ENCODE measurements around the gene SLAMF7.
A peak's percentile ranks its signal among the peaks of the same experiment; 100 is the strongest.
"Not testable (repeated sequence)": the region's sequence is repeated elsewhere in the genome, so short reads cannot be mapped to it uniquely, and the experiment has no call there.

SLAMF7 gene

DNA sequence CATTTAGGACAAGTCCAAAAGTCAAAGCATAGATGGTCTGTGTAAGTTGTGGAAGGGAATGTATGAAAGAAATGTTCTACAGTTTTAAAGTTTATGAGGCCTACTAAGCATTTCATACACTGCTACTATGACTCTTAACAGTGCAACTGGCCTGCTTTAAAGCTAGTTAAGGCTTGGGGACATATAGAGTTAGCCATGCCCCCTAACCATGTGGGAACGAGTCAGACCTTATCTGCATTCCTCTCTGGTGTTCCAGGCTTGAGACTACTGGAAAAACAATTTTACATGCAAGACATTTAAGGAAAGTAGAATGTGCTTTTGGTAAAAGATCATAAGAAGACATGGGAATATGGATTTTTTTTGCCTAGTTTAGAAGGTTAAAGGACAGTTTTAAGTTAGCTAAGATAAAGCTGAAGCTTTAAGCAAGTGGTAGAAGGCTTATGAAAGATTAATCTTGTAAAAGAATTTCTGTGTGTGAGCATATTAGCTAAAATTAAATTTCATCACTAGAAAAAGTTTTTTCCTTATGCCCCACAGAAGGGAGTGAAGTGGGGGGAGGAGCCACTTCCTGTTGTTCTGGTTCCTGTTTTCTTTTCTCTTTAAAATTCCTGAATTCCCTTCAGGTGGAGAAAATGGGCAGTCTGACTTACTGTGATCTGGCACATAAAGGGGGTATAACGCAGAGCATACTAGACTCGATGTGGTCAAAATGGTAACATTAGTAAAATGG is 18.5 kb upstream of the SLAMF7 start:
- DNase-seq (ENCODE audit: low read depth), result no peak

DNA sequence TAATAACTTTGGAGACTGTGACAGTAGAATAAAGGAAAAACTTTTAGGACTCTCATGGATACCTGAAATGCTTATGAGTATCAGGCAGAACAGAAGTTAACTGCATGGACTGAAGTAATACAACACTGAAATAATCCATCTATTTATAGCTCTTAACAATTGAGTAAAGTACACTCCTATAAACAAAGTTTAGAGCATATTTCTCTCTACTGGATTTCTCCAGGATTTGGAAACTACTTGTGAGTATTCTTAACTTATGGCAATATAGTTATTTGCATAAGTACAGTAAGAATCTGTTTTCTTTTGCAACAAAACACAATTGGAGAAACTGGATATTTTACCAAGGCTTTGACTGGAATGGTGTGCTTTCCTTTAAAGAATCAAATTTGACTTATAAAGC is 17.6 kb upstream of the SLAMF7 start:
- no peak for DNase-seq (ENCODE audit: low read depth)

DNA sequence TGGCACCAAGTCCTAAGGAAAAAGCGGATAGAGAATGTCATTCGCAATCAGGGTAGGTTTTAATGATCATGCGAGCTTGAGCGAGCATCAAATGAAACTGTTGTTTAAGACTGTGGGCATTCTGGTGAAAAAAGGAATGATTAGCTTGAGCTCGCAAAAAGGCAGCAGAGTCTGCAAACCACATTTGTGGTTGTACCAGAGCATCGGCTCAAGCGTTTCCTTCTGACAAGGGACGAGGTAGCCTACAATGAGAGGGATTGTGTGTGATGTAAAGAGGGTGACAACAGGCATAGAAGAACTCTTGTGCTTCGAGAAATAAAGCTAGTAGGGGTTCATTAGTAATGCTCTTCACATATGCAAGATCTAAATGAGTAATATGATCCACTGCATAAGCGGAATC is 16.3 kb upstream of the SLAMF7 start:
- no peak for DNase-seq (ENCODE audit: low read depth)

DNA sequence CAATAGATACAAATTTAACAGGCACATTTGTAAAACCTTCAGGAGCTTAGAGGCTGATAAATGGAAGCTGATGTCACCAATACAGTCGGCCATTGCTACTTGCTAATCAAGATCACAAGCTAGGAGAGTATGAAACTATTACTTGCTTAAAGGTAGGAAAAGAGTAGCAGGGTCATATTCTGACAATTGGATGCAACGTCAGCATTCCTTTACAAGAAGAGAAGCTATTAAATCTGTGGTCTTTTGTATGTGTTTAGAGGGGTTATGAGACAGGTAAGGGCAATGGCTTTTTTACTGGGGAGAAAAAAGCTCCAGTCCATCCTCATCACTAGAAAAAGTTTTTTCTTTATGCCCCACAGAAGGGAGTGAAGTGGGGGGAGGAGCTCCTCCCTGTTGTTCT is 15.7 kb upstream of the SLAMF7 start:
- DNase-seq (ENCODE audit: low read depth), result no peak

DNA sequence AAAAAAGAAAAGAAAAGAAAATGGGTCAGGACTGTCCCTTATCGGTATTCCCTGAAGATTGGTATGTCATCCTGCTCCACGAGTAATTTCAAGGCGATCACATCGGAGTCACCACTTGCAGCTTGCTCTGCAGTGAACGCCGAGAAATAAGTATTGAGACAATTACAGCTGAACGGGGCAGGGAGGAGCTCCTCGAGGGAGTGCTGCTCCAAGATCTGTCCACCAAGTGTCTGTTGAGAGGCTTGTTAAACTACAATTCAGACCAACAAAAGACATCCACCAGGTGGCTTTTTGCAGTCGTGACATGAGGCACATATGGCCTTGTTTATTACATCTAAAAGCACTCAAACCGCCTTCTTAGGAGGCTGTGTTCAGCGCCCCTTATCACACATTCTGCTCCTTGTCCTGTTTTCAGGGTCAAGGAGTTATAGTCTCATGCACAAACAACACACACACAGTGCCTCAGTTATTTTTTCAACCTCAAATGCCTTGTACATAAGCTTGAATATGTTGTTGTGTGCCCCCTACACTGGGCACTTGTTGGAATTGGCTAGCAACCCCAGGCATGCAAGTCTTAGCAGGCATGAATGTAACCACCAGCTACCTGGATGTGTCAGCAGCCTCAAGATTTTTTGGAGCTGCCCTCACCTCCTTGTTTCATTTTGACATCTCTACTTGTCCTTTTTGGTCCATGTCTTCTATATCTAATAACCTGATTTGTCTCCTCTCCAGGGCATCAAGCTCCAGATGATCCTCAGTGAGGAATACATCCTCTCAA is 14.4 kb upstream of the SLAMF7 start:
- DNase-seq (ENCODE audit: low read depth), result no peak

DNA sequence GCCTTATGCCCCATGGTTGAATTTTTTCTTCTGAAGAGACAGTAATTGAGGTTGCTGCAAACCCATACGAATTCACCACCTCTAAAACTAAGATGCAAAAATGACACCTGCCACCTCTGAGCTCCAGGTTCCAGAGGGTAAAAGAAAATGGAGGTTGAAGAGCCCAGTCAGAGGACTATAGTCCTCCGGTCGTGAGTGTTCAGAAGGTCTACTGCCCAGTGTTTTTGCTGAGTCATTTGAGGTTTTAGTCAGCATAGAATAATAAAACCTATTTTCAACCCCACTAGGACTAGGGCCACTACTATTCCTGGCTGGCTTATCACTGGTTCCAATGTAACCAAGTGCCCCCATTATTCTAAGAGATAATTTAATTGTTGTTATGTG is 12.9 kb upstream of the SLAMF7 start:
- no peak for DNase-seq (ENCODE audit: low read depth)

DNA sequence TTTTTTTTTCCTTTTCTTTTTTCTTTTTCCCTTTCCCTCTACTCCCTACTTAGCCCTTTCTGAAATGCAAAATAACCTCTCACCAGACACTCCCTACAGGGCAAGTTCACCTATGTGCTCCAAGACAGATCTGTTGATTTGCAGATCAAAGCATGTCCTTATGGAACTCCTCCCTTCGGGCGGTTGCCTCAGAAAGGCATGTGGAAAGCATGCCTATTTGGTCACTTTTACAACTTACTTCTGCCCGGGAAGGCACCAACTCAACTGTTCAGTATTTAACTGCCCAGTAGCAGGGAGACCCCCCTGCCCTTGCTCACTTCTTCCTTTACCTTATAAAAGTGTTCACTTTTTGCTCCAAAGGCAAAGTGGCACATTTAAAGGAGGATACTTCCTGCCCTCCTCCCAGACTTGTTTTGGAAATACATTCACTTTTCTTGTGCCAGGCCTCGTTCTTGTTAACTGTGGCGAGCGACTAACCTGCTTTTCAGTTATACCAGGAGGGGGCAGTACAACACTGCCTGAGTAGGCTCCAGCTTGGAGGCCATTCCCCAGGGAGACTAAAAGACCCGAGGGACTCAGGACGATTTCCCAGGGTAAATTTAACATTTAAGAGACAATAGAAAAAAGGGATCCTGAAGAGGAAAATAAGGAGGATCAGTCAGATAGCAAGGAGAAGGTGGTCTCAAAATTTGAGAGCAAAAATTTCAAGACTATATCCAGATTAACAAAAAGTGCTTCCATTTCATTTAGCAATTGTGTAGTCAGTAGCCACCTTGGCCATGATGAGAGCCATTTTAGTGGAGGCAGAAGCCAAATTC is 12.3 kb upstream of the SLAMF7 start:
- peak; percentile 55 for DNase-seq (ENCODE audit: low read depth)

DNA sequence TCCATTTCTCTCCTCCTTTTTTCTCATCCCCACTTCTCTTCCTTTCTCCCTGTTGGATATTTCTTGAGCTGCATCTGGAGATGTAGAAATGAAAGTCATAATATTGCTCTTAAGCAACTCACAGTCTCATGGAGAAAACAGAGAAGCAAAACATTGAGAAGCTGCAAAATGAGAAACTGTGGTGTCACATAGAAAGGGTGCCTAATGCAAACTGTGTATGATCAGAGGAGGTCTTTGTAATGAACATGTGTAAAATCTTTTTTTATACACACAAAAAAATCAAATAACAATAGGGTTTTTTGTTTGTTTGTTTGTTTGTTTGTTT is 11.8 kb upstream of the SLAMF7 start:
- DNase-seq (ENCODE audit: low read depth), result no peak

DNA sequence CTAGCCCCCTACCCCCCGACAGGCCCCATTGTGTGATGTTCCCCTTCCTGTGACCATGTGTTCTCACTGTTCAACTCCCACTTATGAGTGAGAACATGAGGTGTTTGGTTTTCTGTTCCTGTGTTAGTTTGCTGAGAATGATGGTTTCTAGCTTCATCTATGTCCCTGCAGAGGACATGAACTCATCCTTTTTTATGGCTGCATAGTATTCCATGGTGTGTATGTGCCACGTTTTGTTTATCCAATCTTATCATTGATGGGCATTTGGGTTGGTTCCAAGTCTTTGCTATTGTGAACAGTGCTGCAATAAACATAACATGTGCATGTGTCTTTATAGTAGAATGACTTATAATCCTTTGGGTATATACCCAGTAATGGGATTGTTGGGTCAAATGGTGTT is 7.5 kb upstream of the SLAMF7 start:
- DNase-seq (ENCODE audit: low read depth), result not testable (repeated sequence)

DNA sequence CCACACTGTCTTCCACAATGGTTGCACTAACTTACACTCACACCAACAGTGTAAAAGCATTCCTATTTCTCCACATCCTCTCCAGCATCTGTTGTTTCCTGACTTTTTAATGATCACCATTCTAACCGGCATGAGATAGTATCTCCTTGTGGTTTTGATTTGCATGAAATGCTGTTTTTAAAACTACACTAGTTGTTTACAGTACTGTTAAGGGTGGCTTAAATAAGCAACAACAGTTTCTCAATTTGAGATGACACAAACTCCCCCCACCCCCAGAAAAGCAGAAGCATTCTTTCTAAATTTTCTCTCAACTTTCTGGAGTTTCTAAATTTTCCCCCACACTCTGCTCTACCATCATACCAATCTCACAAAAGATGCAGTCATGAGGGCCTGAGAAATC is 7.1 kb upstream of the SLAMF7 start:
- DNase-seq (ENCODE audit: low read depth), result no peak

DNA sequence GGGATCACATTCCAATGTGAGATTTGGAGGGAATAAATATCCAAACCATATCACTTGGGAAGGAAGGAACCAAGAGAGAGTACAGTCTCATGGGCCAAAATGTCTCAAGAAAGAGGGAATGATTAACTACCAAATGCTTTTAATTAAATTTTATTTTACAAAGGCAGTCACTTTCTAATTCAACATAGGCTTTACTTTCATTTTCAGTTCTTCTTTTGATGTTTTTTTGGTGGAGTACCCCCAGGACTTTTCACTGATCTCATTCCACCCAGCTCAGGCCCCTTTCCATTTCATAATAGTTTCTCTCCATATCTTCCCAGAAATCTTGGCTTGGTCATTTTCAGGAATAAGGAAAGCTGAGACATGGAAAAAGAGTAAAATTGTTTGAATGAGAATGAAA is 5.1 kb upstream of the SLAMF7 start:
- DNase-seq (ENCODE audit: low read depth), result no peak

DNA sequence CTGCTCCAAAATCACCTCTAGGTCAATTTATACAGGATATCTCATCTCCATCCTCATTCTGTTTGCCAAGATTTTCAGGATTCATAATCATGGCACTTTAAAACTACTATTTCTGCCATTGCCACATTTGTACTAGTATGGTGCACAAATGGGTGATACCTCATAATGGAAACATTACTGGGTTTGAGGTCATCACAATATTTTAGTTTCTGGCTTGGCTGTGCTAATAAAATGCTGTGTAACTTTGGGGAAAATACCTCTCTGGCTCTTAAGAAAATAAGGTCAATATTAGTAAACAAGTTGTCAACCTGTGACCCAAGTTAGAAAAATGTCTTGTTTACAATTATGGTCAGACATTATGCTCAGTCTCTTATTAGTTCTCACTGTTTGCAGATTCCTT is 4.7 kb upstream of the SLAMF7 start:
- no peak for DNase-seq (ENCODE audit: low read depth)

DNA sequence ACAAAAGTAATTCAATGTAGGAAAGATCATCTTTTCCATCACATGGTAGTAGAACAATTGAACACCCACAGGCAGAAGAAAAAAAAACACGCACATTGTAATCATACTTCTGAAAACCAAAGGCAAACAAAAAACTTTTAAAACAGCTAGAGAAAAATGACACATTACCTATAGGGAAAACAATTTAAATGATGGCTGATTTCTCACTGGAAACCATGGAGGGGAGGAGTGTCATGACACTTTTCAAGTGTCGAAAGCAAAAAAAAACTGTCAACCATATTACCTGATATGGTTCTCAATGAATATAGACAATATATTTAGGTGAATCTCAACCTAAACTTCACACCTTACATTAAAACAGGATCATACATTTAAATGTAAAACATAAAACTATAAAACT is 776 bp upstream of the SLAMF7 start:
- no peak for DNase-seq (ENCODE audit: low read depth)

DNA sequence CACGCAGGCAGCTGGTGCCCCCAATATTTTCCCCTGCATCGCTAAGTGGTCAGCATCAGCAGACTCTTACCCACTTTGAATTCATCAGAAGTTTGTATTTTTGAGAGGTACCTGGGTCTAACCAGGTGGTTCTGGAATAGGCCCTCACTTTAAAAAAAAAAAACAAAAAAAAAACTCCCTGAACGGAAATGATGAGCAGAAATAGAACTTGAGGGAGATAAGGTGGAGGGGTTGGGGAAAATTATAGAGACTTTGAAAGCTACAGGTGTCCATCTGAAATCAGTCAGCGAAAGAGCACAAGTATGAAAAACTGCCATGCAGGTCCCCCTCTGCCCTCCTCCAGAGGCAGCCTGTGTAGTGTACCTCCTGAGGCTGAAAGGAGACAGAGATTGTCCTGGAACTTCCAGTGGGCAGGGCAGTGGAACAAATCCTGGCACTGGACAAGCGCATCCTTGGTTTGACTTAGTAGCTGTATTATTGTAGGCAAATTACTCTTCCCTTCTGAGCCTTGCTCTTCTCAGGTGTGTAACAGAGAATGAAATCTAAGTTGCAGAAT is 1.2 kb downstream of the SLAMF7 start:
- no peak for DNase-seq (ENCODE audit: low read depth)

DNA sequence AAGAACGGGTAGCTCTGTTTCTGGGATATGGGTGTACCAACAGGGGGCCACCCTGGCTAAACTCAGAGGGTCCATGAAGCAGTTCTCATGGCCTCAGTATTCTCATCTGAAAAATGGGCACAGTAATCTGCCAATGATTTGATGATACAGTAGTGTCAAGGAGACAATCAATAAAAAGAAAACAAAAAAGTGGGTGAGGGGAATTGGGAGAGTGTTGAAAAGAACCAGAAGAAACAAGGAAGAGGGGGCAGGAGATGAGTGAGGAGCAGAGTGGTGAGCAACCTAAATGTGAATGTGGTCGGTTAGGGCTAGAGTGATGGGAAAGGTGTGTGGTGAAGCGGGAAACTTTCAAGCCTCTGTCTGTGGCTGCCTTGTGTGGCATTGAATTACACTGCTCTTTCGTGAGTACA is 2.0 kb downstream of the SLAMF7 start:
- DNase-seq (ENCODE audit: low read depth), result no peak

DNA sequence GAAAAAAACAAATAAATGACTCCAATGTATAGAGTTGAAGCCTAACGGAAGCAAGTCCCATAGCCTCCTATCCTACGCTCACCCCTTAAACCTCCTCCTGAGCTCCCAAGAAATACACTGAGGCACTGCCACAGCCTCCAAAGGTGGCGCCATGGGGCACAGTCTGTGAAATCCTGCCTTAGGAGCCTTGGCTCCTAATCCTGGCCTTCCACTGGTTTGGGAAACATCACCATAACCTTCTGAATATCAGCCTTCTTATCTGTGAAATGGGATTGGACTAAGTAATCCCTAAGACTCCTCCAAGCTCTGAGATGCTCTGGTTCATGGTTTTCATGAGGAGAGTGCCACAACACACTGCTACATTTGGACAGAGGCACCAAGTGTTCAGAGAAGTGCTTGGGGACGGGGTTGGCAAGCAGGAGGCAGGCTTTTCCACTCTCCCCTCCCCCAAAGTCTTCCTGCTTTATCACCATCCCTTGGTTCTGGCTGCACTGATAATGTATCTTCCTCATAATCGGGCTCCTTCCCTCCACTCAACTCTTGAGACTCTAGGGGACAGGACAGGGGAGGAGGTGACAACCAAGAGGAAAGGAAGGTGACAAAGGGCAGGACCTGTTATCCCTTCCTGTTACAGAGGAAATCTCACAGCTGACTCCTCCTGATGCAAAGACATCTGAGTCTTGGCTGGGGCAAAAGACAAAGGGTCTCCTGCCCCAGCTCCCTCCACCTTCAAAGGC is 2.7 kb downstream of the SLAMF7 start:
- DNase-seq (ENCODE audit: low read depth), result no peak

DNA sequence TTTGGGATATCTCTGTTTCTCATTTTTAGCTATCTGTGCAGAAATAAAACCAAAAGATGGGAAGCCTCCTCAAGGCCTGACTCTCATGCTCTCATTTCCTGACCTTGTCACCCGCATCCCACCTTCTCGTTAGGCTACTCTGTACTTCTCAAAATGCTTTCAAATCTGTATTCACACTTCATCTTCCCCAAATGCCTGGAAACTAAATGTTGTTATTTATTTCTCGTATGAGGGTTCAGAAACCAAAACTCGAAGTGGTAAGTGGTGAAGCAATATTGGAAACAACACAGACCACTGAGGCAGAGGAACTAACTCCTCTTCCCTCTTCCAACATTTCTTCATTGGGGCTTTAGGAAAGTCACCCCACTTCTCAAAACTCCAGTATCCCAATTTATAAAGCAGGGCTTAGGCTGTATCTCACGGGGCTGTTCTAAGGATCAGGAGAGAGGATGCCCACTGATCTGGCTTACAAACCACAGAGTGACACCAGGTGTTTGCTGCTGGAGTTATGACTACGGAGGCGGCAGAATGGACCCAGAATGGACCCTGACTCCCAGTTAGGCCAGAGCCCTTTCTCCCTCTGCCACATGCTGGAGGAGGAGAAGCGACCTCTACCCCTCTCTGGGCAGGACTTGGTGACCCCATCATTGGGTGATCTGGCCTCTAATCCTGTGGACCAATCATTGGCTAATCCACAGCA is 3.5 kb downstream of the SLAMF7 start:
- DNase-seq (ENCODE audit: low read depth), result no peak

DNA sequence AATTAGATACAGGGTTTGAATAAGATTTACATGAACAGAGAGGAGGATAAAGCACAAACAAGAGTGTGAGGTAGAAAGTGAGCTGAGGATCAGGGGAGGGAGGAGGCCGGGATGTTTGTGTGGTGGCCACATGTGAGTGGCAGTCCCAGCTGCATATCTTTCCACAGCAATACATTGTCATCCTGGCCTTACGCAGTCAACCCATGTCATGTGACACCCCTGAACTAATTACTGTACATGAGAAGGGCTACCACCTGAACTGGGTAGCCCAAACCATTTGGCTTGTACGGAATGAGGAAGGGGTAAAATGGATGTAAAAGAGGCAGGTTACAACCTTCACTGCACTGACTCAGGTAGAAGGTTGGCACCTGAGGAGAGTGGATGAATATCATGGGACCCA is 4.2 kb downstream of the SLAMF7 start:
- no peak for DNase-seq (ENCODE audit: low read depth)

DNA sequence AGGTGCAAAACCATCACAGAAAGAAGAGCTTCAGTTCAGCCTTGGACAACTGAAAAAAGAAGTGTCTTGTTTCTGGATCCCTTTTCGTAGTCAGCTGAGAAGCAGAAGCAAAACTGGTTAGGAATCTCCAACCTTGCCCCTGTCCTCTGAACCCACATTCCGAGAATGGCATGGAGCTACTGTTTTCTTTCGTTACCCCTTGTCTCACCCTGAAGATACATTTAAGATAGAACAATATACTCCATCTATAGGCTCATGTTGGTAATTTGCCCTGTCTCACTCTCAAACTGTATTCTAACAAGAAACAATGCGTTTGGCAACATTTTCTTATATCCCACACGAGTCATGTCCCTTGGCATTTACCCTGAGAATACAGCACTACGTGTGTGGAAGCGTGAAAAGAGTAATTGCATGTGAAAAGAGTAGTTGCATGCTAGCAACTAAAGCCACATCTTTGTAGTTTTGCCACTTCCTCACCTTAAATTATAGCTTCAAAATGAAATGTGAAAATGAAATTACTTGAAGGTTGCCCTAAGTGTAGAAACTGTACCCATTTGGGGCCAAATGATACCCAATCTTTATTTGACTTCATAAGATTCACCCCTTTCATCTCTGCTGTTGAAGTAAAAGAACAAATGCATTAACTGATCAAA is 5.3 kb downstream of the SLAMF7 start:
- DNase-seq (ENCODE audit: low read depth), result no peak

DNA sequence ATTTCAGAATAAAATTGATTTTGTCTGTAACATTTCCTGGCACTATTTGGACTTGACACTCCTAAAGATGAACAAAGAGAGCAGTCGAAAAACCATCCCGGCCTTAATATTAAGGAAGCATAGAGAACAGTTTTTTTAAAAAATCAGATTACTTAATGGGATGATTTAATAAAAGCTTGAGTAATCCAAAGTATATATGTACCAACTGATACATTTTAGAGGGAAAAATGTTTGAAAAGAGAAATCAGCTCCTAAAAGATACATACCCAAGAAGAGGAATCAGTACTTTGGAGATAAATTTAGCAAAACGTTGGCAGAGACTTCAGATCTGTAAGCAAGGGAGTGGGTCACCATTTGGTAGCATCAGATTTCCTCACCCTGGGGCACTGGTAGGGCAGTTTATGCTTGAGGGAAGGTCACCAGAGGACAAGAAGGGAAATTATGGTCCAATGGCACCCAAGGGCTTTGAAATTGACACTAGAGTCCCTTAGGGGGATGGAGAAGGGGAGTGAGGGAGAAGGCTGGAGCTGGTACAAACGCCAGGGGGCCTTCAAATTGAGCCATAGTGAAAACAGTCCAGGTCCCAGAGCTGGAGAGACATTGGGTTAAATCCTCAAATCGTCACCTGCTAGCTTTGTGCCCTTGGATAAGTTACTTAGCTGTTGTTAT is 5.9 kb downstream of the SLAMF7 start:
- DNase-seq (ENCODE audit: low read depth), result no peak
